Neuronal stem cell (in vitro differentiated cells): ENCODE measurements around the gene JMJD8.

ENCODE experiments used
- DNase-seq: peaks from one replicate; pipeline ENCODE4 v3.0.0-alpha.2; 2013; ENCODE audit warnings: low spot score
- H2AFZ ChIP-seq: one replicate; pipeline ENCODE4 v1.6.1; 2013; ENCODE audit warnings: mild to moderate bottlenecking, low read length, inconsistent platforms
- H2AK5ac ChIP-seq: 2 replicates; pipeline ENCODE4 v1.6.1; 2013; ENCODE audit warnings: low read depth, mild to moderate bottlenecking, inconsistent platforms, low read length, moderate library complexity, mixed read lengths
- H2BK120ac ChIP-seq: 2 replicates; pipeline ENCODE4 v1.6.1; 2013; ENCODE audit warnings: low read depth, mild to moderate bottlenecking, inconsistent platforms, low read length, moderate library complexity, mixed read lengths
- H2BK12ac ChIP-seq: one replicate; pipeline ENCODE4 v1.6.1; 2013; ENCODE audit warnings: low read length, inconsistent platforms
- H2BK15ac ChIP-seq: 2 replicates; pipeline ENCODE4 v1.6.1; 2013; ENCODE audit warnings: mild to moderate bottlenecking, low read length, inconsistent platforms, mixed read lengths
- H2BK5ac ChIP-seq: one replicate; pipeline ENCODE4 v1.6.1; 2013; ENCODE audit warnings: inconsistent platforms, mild to moderate bottlenecking, low read length, moderate library complexity
- H3K14ac ChIP-seq: one replicate; pipeline ENCODE4 v1.6.1; 2013; ENCODE audit warnings: low read length, inconsistent platforms
- H3K18ac ChIP-seq: 2 replicates; pipeline ENCODE4 v1.6.1; 2013; ENCODE audit warnings: low read length, inconsistent platforms
- H3K23ac ChIP-seq: 2 replicates; pipeline ENCODE4 v1.6.1; 2013; ENCODE audit warnings: low read depth, mild to moderate bottlenecking, mixed read lengths, low read length, inconsistent platforms; ENCODE audit not compliant: poor library complexity
- H3K27ac ChIP-seq: replicated peaks from 3 replicates; pipeline ENCODE4 v1.5.1; 2013; ENCODE audit warnings: low read length, inconsistent platforms
- H3K27me3 ChIP-seq, 3 experiments: 2 replicates each; pipeline ENCODE4 v1.6.1; 2013; ENCODE audit warnings: low read length in 3 of 3, mild to moderate bottlenecking in 2 of 3, inconsistent platforms in 1 of 3, low read depth in 1 of 3, mixed read lengths in 1 of 3, moderate library complexity in 1 of 3; ENCODE audit not compliant: control insufficient read depth in 3 of 3, insufficient read depth in 3 of 3
- H3K36me3 ChIP-seq, 2 donors: replicated peaks in 1 of 2; 2 replicates each; pipeline ENCODE4 v1.6.1; 2013; ENCODE audit warnings: low read length in 2 of 2; ENCODE audit not compliant: control insufficient read depth in 2 of 2, insufficient read depth in 2 of 2
- H3K4ac ChIP-seq: 2 replicates; pipeline ENCODE4 v1.6.1; 2013; ENCODE audit warnings: inconsistent platforms, mild to moderate bottlenecking, low read length, moderate library complexity
- H3K4me1 ChIP-seq, 2 donors: 1 replicate in 1 of 2; 2 replicates in 1 of 2; pipeline ENCODE4 v1.6.1; 2013; ENCODE audit warnings: low read length in 2 of 2, low read depth in 1 of 2; ENCODE audit not compliant: control insufficient read depth in 2 of 2, insufficient read depth in 1 of 2
- H3K4me2 ChIP-seq: one replicate; pipeline ENCODE4 v1.6.1; 2013; ENCODE audit warnings: mild to moderate bottlenecking, low read length, inconsistent platforms; ENCODE audit not compliant: insufficient read depth, poor library complexity, severe bottlenecking
- H3K4me3 ChIP-seq, 2 donors: 2 replicates each; pipeline ENCODE4 v1.5.1; 2013; ENCODE audit warnings: low read length in 2 of 2, mild to moderate bottlenecking in 2 of 2, inconsistent platforms in 1 of 2, moderate library complexity in 1 of 2
- H3K79me1 ChIP-seq: one replicate; pipeline ENCODE4 v1.6.1; 2013; ENCODE audit warnings: low read depth, mild to moderate bottlenecking, inconsistent platforms, low read length, moderate library complexity
- H3K9ac ChIP-seq: one replicate; pipeline ENCODE4 v1.6.1; 2013; ENCODE audit warnings: mild to moderate bottlenecking, low read depth, low read length, inconsistent platforms; ENCODE audit not compliant: poor library complexity
- H3K9me3 ChIP-seq, 2 donors: replicated peaks in 1 of 2; 2 replicates each; pipeline versions ENCODE3 to v1.6.1; 2013; ENCODE audit warnings: low read length in 2 of 2, mild to moderate bottlenecking in 2 of 2, inconsistent platforms in 1 of 2, low read depth in 1 of 2, mixed read lengths in 1 of 2, moderate library complexity in 1 of 2; ENCODE audit not compliant: control insufficient read depth in 2 of 2, insufficient read depth in 1 of 2
- H4K8ac ChIP-seq: one replicate; pipeline ENCODE4 v1.6.1; 2013; ENCODE audit warnings: low read depth, mild to moderate bottlenecking, inconsistent platforms, low read length, moderate library complexity
- H4K91ac ChIP-seq: one replicate; pipeline ENCODE4 v1.6.1; 2013; ENCODE audit warnings: low read length, low read depth, mild to moderate bottlenecking, inconsistent platforms; ENCODE audit not compliant: poor library complexity
- WGBS, 2 donors: extraction: QIAGEN DNeasy Blood & Tissue Kit; methylation state at CpG; one replicate each; pipeline ENCODE4 v1.1.7; 2013; ENCODE audit warnings: missing lambda C conversion rate in 2 of 2, mixed read lengths in 1 of 2; ENCODE audit not compliant: insufficient read length in 2 of 2, insufficient replicate concordance in 1 of 2; ENCODE audit errors: extremely low coverage in 2 of 2; 5-methylcytosine and 5-hydroxymethylcytosine counted together

The JMJD8 gene

GRCh38 chr16:723695-724094 is 39.6 kb upstream of the JMJD8 start:
- H3K18ac ChIP-seq, result no peak overlapping the region
- H3K9me3 ChIP-seq, result no peaks in the 10 kb centered on the region
- no peak overlapping the region for H3K23ac ChIP-seq
- no peak overlapping the region for H3K4me2 ChIP-seq
- no peak overlapping the region for H3K14ac ChIP-seq
- H2BK12ac ChIP-seq, result no peak overlapping the region
- no peak overlapping the region for H2AFZ ChIP-seq
- no peak overlapping the region for H4K8ac ChIP-seq
- H3K4me1 ChIP-seq, result peaks cover 27 to 30% of the 10 kb centered on the region in 2 donors
- H2BK15ac ChIP-seq, result no peak overlapping the region
- H2BK120ac ChIP-seq, result no peak overlapping the region
- H2BK5ac ChIP-seq, result peak overlapping the region; percentile 16
- no peak overlapping the region for H2AK5ac ChIP-seq
- no CpG with 5 or more reads among the region's 9 CpGs for WGBS, 2 donors
- H3K27ac ChIP-seq, result no peak overlapping the region
- no peak overlapping the region for H4K91ac ChIP-seq
- peaks cover 4 to 7% of the 10 kb centered on the region in 2 donors for H3K36me3 ChIP-seq
- H3K79me1 ChIP-seq, result peaks cover 19% of the 10 kb centered on the region
- no peak overlapping the region for H3K9ac ChIP-seq
- H3K27me3 ChIP-seq, result peaks cover 0 to 16% (median 0%) of the 10 kb centered on the region in 3 experiments
- H3K4ac ChIP-seq, result no peak overlapping the region
- DNase-seq, result no peak
- no peak overlapping the region for H3K4me3 ChIP-seq

GRCh38 chr16:722835-723633 is 38.9 kb upstream of the JMJD8 start:
- Histone ChIP-seq H3K27me3 (peaks cover 0 to 13% (median 0%) of the 10 kb centered on the region in 3 experiments), H3K4me3 (no peak overlapping the region), H3K23ac (no peak overlapping the region), H2BK5ac (peak overlapping the region; percentile 16), H3K4me2 (no peak overlapping the region), H3K9me3 (no peaks in the 10 kb centered on the region), H2BK120ac (no peak overlapping the region), H2AK5ac (peak overlapping the region; percentile 61), H3K27ac (no peak overlapping the region), H3K79me1 (peaks cover 24% of the 10 kb centered on the region), H2BK15ac (no peak overlapping the region), H4K8ac (no peak overlapping the region), H2BK12ac (no peak overlapping the region), H3K4ac (no peak overlapping the region), H2AFZ (no peak overlapping the region), H3K4me1 (peaks cover 30 to 37% of the 10 kb centered on the region in 2 donors), H3K9ac (no peak overlapping the region), H3K36me3 (peaks cover 4 to 14% of the 10 kb centered on the region in 2 donors), H3K14ac (no peak overlapping the region), H3K18ac (no peak overlapping the region), H4K91ac (no peak overlapping the region)
- DNase-seq, result no peak
- WGBS, 2 donors, result no CpG with 5 or more reads among the region's 24 CpGs

- H3K4me3 ChIP-seq, result peak overlapping the region; percentile 76 to 93
- H3K4me2 ChIP-seq, result peak overlapping the region; percentile 67
- peaks cover 11 to 25% of the 10 kb centered on the region in 2 donors for H3K36me3 ChIP-seq
- peak overlapping the region; percentile 56 for H3K14ac ChIP-seq
- H3K9me3 ChIP-seq, result no peaks in the 10 kb centered on the region
- H2AFZ ChIP-seq, result no peak overlapping the region
- DNase-seq, result no peak
- no peak overlapping the region for H4K91ac ChIP-seq
- H4K8ac ChIP-seq, result peak overlapping the region; percentile 43
- H2BK5ac ChIP-seq, result peak overlapping the region; percentile 87
- H3K23ac ChIP-seq, result peak overlapping the region; percentile 99
- H2BK12ac ChIP-seq, result peak overlapping the region; percentile 41
- no peak overlapping the region for H2BK120ac ChIP-seq
- H2BK15ac ChIP-seq, result peak overlapping the region; percentile 96
- peaks cover 0 to 6% (median 0%) of the 10 kb centered on the region in 3 experiments for H3K27me3 ChIP-seq
- H3K9ac ChIP-seq, result peak overlapping the region; percentile 100
- H3K4me1 ChIP-seq, result peaks cover 37 to 42% of the 10 kb centered on the region in 2 donors
- H3K27ac ChIP-seq, result peak overlapping the region; percentile 49
- H3K4ac ChIP-seq, result peak overlapping the region; percentile 93
- H3K79me1 ChIP-seq, result peaks cover 29% of the 10 kb centered on the region
- peak overlapping the region; percentile 95 for H3K18ac ChIP-seq
- WGBS, 2 donors, result no CpG with 5 or more reads among the region's 51 CpGs
- peak overlapping the region; percentile 100 for H2AK5ac ChIP-seq
Measured at GRCh38 chr16:721765-722540, 37.8 kb upstream of the JMJD8 start.
